ENCODE results near the gene TSPAN15.
A peak's percentile ranks its signal among the peaks of the same experiment; 100 is the strongest.
"Not testable (repeated sequence)": the region's sequence is repeated elsewhere in the genome, so short reads cannot be mapped to it uniquely, and the experiment has no call there.

Gene TSPAN15

DNA sequence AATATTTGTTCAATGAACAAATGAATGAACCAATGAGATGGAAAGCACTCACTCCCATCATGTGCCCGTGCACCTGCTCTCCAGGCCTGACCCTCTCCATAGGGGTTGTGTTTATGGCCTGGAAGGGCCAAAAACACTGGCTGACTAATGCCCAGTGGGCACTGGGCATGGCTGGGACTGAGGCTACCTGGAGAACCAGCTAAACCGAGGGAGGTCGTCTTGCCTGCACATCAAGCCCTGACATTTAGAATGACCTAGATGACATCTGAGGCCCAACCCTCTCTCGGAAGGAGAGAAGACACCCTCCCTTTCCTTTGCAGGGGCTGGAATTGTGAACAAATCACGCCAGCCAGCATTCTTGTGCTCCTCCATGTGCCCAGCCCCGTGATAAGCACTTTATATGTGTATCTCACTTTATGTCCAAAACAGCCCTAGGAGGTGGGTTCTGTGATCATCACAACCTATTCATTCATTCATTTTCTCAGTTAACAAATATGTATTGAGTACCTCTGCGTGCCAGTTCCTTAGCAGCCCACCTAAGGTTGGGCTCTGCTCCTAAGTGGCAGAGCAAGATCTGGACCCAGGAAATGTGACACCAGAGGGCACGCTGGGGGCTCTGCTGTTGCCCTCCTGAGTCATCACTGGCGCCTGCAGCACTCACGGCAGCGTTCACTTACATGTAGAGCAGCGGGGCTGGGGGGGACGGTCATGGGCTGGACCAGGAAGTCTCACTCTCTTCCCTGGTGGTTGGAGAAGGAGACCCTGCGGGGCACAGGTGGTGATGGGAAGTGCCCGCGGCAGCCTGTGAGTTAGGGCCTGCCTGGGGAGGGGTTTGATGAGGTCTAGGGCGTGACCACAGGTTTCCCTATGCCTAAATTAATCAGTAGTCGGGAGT is 52.0 kb downstream of the TSPAN15 start:
- no peak for DNase-seq (ENCODE audit: low read depth)

DNA sequence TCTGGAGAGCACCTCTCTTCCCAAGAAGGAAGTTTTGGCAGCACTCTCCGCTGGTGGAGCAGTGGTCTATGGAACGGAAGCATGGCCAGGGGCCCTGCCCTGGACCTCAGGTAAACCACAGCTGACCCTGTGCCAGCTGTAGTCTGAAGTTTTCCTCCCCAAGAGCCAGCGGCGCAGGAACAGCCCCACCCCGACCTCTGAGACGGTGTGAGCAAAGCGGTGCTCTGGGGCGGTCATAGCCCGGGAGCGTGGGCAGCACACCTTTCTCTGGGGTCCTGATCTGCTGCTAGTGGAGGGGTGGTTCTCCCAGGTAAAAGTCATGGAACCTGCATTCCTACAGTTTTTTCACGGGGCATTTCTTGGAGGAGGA is 52.6 kb downstream of the TSPAN15 start:
- DNase-seq (ENCODE audit: low read depth): no peak

- DNase-seq (ENCODE audit: low read depth): no peak
Measured at GRCh38 chr10:69504576-69505250, 53.4 kb downstream of the TSPAN15 start.

- no peak for DNase-seq (ENCODE audit: low read depth)
Measured at GRCh38 chr10:69505636-69506318, 54.5 kb downstream of the TSPAN15 start.

- no peak for DNase-seq (ENCODE audit: low read depth)
Measured at GRCh38 chr10:69506487-69506833, 55.2 kb downstream of the TSPAN15 start.

DNA sequence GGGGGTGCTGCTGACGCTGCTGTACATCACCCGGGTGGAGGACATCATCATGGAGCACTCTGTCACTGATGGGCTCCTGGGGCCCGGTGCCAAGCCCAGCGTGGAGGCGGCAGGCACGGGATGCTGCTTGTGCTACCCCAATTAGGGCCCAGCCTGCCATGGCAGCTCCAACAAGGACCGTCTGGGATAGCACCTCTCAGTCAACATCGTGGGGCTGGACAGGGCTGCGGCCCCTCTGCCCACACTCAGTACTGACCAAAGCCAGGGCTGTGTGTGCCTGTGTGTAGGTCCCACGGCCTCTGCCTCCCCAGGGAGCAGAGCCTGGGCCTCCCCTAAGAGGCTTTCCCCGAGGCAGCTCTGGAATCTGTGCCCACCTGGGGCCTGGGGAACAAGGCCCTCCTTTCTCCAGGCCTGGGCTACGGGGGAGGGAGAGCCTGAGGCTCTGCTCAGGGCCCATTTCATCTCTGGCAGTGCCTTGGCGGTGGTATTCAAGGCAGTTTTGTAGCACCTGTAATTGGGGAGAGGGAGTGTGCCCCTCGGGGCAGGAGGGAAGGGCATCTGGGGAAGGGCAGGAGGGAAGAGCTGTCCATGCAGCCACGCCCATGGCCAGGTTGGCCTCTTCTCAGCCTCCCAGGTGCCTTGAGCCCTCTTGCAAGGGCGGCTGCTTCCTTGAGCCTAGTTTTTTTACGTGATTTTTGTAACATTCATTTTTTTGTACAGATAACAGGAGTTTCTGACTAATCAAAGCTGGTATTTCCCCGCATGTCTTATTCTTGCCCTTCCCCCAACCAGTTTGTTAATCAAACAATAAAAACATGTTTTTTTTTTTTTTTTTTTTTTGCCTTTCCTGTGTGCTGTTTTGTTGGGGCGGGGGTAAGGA is 55.8 kb downstream of the TSPAN15 start:
- no peak for DNase-seq (ENCODE audit: low read depth)

- no peak for DNase-seq (ENCODE audit: low read depth)
Measured at GRCh38 chr10:69508738-69509340, 57.6 kb downstream of the TSPAN15 start.

- DNase-seq (ENCODE audit: low read depth): no peak
Measured at GRCh38 chr10:69512901-69513300, 61.6 kb downstream of the TSPAN15 start.

DNA sequence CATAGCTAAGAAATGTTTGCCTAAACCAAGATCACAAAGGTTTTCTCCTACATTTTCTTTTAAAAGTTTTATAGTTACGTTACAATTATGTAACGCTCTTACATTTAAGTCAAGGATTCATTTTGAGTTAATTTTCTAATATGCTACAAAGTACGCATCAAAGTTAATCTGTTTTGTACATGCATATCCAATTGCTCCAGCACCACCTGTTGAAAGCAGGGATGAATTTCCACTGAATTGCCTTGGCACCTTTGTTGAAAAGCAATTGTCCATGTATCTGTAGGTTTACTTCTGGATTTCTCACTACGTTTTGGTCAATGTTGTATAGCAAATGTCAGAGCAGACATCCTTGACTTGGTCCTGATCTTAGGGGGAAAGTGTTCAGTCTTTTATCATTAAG is 62.4 kb downstream of the TSPAN15 start:
- DNase-seq (ENCODE audit: low read depth): no peak

- peak; percentile 11 for DNase-seq (ENCODE audit: low read depth)
Measured at GRCh38 chr10:69515699-69516259, 64.5 kb downstream of the TSPAN15 start.

DNA sequence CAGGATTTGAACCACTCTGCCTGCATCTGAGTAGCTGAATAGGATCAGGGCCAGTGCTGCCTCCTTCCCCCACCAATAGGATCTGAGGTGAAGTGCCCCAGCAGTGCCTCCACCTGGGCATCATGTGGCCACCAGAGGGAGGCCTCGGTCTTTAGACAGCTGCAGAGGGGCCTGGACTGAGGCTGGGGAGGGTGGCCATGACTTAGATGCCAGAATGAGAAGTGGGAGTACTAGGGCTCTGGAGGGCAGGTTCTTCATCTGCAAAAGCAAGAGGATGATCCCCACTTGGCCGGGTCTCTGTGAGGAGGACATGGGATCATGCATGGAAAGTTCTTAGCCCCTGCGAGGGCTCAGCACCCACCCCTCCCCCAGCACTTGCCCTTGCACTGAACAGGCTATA is 65.1 kb downstream of the TSPAN15 start:
- no peak for DNase-seq (ENCODE audit: low read depth)

DNA sequence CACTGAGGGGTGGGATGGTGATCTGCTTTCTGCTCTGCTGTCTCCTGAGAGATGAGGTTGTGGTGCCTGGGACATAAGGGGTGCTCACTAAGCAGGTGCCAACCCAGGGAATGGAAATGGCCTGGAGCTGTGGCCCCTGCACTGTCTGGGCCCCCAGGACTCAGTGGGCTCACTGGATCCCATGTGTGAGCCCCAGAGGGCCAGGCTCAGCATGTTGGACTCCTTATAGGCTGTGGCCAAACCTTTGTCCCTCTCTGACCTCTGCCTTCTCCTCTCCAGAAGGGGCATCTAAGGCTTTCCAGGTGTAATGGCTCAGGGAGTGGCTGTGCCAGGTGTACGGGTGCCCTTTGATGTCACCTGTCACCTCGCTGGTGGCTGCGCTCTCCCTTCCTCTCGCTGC is 65.5 kb downstream of the TSPAN15 start:
- DNase-seq (ENCODE audit: low read depth): no peak

DNA sequence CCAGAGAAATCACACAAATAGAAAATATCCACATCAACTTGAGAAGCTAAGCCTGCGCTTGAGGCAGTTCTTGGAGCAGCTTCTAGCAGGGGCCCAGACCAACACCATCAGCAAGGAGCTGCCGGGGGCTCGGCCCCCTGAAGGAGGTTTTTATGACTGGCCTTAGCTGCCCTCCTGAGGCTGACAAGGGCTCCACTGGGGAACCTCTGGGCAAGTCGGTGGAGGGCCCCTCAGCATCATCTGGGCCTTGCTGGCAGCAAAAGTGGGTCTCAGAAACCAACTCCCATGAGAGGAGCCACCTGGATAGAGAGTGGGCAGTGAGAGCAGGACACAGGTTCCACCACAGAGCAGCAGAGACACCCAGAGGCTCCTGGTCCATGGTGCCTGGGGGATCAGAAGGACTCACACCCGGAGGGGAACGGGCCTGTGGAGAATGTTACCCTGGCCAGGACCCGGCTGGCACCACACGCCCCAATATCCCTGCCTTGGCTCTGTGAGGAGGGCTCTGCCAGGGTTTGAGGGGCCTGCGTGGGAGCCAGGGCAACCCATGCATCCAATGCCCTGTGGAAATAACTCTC is 66.1 kb downstream of the TSPAN15 start:
- DNase-seq (ENCODE audit: low read depth): no peak

- no peak for DNase-seq (ENCODE audit: low read depth)
Measured at GRCh38 chr10:69527961-69528360, 76.7 kb downstream of the TSPAN15 start.

DNA sequence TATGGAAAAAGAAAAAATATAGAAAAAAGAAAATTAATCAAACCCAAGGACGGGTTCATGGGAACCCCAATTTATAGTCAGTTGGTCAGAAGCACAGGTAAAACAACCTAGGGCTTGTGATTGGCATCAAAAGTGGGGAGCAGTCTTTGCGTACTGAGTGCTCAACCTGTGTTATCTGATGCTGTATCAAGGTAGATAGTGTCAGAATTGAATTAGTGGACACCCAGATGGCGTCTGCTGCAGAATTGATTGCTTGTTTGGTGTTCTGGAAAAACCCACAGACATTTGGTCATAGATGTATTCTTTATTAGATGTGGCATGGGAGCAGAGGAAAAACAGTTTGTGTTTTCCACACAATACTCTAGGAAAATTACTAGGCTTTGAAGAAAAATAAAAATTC is 82.4 kb downstream of the TSPAN15 start:
- DNase-seq (ENCODE audit: low read depth): no peak

DNA sequence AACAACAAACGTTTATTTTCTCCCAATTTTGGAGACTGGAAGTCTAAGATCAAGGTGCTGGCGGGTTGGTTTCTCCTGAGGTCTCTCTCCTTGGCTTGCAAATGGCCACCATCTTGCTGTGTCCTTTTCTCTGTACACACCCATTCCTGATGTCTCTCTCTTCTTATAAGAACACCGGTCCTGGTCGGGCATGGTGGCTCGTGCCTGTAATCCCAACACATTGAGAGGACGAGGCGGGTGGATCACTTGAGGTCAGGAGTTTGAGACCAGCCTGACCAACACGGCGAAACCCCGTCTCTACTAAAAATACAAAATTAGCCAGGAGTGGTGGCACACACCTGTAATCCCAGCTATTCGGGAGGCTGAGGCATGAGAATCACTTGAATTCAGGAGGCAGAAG is 85.3 kb downstream of the TSPAN15 start:
- not testable (repeated sequence) for DNase-seq (ENCODE audit: low read depth)

DNA sequence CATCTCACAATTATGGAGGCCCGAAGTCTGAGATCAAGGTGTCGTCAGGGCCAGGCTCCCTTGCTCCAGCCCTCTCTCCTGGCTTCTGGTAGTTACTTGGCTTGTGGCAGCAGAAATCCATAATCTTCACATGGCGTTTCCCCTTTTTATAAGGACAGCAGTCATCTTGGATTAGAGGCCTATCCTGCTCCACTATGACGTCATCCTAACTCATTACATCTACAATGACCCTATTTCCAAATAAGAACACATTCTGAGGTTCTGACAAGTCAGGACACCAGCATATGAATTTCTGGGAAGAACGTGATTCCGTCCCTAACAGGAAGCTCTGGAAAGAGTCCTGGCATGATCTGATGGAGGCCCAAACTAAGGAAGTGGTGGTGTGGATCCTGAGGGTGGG is 86.2 kb downstream of the TSPAN15 start:
- no peak for DNase-seq (ENCODE audit: low read depth)

DNA sequence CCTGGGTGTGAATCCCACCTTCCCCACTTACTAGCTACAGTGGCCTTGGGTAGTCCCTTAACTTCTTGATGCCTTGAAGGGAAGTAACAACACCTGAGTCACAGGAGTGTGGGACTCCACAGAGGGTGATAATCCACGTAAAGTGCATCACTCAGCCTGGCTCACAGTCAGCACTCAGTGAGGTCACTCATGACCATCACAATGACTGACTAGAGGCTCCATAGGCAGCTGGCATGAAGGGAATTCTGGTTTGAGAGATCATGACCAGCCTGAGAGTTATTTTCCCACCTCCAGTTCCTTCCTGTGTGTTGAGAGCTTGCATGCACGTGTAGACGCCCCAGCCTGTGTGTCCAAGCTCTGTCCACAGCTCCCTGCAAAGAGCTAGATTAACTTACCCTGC is 87.2 kb downstream of the TSPAN15 start:
- no peak for DNase-seq (ENCODE audit: low read depth)

DNA sequence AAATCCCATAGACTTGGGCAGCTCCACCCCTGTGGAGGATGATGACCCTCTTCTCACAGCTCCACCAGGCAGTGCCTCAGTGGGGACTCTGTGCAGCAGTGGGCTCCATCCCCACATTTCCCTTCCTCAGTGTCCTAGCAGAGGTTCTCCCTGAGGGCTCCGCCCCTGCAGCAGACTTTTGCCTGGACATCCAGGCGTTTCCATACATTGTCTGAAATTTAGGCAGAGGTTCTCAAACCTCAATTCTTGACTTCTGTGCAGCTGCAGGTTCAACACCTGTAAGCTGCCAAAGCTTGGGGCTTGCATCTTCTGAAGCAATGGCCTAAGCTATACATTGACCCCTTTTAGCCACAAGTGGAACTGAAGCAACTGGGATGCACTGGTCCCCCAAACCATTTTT is 90.2 kb downstream of the TSPAN15 start:
- DNase-seq (ENCODE audit: low read depth): no peak

DNA sequence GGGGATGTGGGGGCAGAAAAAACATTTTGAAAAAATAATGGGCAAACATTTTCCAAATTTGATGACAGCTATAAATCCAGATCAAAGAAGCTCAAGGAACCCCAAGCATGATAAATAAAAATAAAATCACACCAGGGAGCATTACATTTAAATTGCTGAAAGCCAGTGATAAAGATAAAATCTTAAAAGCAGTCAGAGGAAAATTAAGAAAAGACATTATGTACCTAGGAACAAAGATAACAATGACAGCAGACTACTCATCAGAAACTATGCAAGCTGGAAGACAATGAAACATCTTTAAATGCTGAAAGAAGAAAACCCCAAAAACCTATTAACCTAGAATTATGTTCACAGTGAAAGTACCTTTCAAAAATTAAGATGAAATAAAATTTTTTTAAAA is 98.7 kb downstream of the TSPAN15 start:
- no peak for DNase-seq (ENCODE audit: low read depth)

DNA sequence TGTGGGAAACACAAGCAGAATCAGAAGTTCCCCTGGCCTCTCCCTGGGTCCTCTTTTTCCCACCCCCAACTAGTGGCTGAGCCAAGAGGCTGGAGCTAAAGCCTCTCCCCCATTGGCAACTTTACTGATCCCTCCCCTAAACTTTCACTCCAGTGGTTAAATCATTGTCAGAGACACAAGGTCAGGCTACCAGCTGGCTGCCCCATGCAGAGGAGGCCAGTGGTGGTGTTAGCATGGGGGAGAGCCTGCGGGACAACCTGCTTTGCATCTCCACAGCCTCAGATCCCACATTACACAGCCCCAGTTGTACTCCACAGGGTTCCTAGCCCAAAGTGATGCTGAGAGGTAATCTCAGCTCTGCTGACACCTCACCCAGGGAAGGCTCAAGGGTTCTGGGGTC is 101.0 kb downstream of the TSPAN15 start:
- DNase-seq (ENCODE audit: low read depth): no peak
